A673 (cell line): ENCODE results near the gene ITGB2.

ENCODE experiments used
- CTCF ChIP-seq: fragments of 300-800, 200-600 bp; sonication (generic); conservative IDR thresholded peaks from 2 replicates; pipeline ENCODE4 v1.5.1; 2017; ENCODE audit warnings: low read depth, mild to moderate bottlenecking, antibody characterized with exemption, low read length, moderate library complexity, mixed read lengths
- EZH2 ChIP-seq: fragments of 200-600 bp; sonication (generic); IDR thresholded peaks from 2 replicates; pipeline ENCODE4 v1.6.1; 2017; ENCODE audit warnings: borderline replicate concordance, low read depth, mild to moderate bottlenecking, mixed read lengths, antibody characterized with exemption, low read length; ENCODE audit not compliant: poor library complexity, severe bottlenecking

GRCh38 chr21:44865561-44866280 lies 55.0 kb downstream of the ITGB2 start:
- no peak for TF ChIP-seq CTCF
- TF ChIP-seq EZH2 = no peak
